Tibial nerve (tissue), 4 donors: Measurements from ENCODE around the gene KRT75. TPM values are rescaled to one million over a fixed set of nuclear protein-coding genes. Genes with fewer than 3 reads are reported as not detected.

Experiments
- DNase-seq, 2 donors: peaks; one replicate each; pipeline ENCODE4 v3.0.0-alpha.2; 2019; ENCODE audit warnings: low spot score in 2 of 2
- H3K27ac ChIP-seq, 4 donors: fragments of 200-600 bp; sonication (generic) in 3 of 4; one replicate each; pipeline ENCODE4 v1.5.1; 2017 to 2019; ENCODE audit warnings: mild to moderate bottlenecking in 1 of 4
- H3K27me3 ChIP-seq, 2 donors: fragments of 200-600 bp; sonication (generic) in 1 of 2; one replicate each; pipeline versions ENCODE4 v1.5.1 to v1.6.0; 2017 to 2019
- H3K36me3 ChIP-seq, 3 donors: fragments of 200-600 bp; sonication (generic); one replicate each; pipeline ENCODE4 v1.5.1; 2018 to 2019
- H3K4me1 ChIP-seq, 4 donors: fragments of 200-600 bp; sonication (generic) in 3 of 4; one replicate each; pipeline ENCODE4 v1.5.1; 2017 to 2019
- H3K4me3 ChIP-seq, 4 donors: fragments of 200-600 bp; sonication (generic) in 3 of 4; one replicate each; pipeline ENCODE4 v1.5.1; 2017 to 2019; ENCODE audit warnings: mild to moderate bottlenecking in 1 of 4, moderate library complexity in 1 of 4
- H3K9me3 ChIP-seq, 4 donors: fragments of 200-600 bp; sonication (generic) in 3 of 4; one replicate each; pipeline ENCODE4 v1.5.1; 2017 to 2019
- EP300 ChIP-seq, 2 donors: sonication (generic); formaldehyde crosslinking; IDR thresholded peaks; one replicate each; pipeline ENCODE4 v1.6.1; 2017; ENCODE audit warnings: antibody characterized with exemption in 2 of 2, mild to moderate bottlenecking in 1 of 2
- POLR2A ChIP-seq, 2 donors: fragments of 450-650 bp; IDR thresholded peaks; one replicate each; pipeline ENCODE4 v1.6.1; 2017; ENCODE audit warnings: antibody characterized with exemption in 2 of 2, mild to moderate bottlenecking in 2 of 2, moderate library complexity in 2 of 2
- WGBS, 2 donors: methylation state at CpG; one replicate each; pipeline ENCODE4 v1.1.5; 2018; 5-methylcytosine and 5-hydroxymethylcytosine counted together
- total RNA-seq, 4 donors: library from RNA; depleted of rRNA; stranded (reverse); fragments of >200 nt; gene quantifications; one replicate each; pipeline ENCODE4 v1.1.0, GENCODE V29; 2016
- TF ChIP-seq, protein P1 (sequence below), 5 experiments: fragments of 200-600 bp in 3 of 5; fragments of 450-650 bp in 2 of 5; sonication (generic) in 3 of 5; IDR thresholded peaks; one replicate each; pipeline ENCODE4 v1.5.1; 2016 to 2019; ENCODE audit warnings: antibody characterized with exemption in 5 of 5, mild to moderate bottlenecking in 3 of 5, moderate library complexity in 2 of 5

The KRT75 gene
- total RNA-seq, 4 donors from 2014 or later, result not detected

DNA sequence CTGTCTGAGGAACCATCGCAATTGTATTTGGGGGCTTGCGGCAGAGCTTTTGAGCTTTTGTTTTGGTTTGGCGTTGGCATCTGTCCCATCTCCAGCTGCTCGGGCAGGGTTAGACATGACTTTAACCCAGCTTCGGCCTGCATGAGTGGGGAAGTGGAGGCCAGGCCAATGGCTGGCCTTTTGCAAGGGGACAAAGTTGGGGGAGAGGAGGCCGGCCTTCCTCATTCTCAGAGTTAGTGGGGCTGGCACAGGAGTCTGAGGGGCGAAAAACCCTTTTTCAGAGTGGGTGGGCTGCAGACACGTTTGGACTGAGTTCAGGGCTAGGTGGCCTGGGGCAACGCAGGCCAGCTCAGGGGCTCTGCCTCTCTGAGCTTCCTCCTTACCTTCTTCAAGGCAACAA, 33.3 kb downstream of the KRT75 start:
- Histone ChIP-seq H3K4me3 (no peak overlapping the region), H3K27me3 (no peaks in the 10 kb centered on the region), H3K27ac (no peak overlapping the region), H3K36me3 (no peaks in the 10 kb centered on the region), H3K4me1 (no peaks in the 10 kb centered on the region), H3K9me3 (no peaks in the 10 kb centered on the region)
- TF ChIP-seq POLR2A (IDR thresholded peaks at IDR 0.05), result no peak
- TF ChIP-seq, protein P1, sequence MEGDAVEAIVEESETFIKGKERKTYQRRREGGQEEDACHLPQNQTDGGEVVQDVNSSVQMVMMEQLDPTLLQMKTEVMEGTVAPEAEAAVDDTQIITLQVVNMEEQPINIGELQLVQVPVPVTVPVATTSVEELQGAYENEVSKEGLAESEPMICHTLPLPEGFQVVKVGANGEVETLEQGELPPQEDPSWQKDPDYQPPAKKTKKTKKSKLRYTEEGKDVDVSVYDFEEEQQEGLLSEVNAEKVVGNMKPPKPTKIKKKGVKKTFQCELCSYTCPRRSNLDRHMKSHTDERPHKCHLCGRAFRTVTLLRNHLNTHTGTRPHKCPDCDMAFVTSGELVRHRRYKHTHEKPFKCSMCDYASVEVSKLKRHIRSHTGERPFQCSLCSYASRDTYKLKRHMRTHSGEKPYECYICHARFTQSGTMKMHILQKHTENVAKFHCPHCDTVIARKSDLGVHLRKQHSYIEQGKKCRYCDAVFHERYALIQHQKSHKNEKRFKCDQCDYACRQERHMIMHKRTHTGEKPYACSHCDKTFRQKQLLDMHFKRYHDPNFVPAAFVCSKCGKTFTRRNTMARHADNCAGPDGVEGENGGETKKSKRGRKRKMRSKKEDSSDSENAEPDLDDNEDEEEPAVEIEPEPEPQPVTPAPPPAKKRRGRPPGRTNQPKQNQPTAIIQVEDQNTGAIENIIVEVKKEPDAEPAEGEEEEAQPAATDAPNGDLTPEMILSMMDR (IDR thresholded peaks at IDR 0.05), result no peak
- TF ChIP-seq EP300 (IDR thresholded peaks at IDR 0.05), result no peak
- DNase-seq, result no peak
- WGBS, 2 donors, result 93 to 94% methylated on average over 9 of the region's 9 CpGs

GRCh38 chr12:52399756-52400155, 34.4 kb downstream of the KRT75 start:
- H3K9me3 ChIP-seq, result no peaks in the 10 kb centered on the region
- TF ChIP-seq EP300 (IDR thresholded peaks at IDR 0.05), result no peak
- no peak for TF ChIP-seq POLR2A (IDR thresholded peaks at IDR 0.05)
- TF ChIP-seq, protein P1 (IDR thresholded peaks at IDR 0.05), result no peak
- H3K27me3 ChIP-seq, result no peaks in the 10 kb centered on the region
- DNase-seq, result no peak
- WGBS, 2 donors, result 92 to 93% methylated on average over 16 of the region's 16 CpGs
- no peak overlapping the region for H3K27ac ChIP-seq
- no peak overlapping the region for H3K4me3 ChIP-seq
- H3K4me1 ChIP-seq, result no peaks in the 10 kb centered on the region
- no peaks in the 10 kb centered on the region for H3K36me3 ChIP-seq

DNA sequence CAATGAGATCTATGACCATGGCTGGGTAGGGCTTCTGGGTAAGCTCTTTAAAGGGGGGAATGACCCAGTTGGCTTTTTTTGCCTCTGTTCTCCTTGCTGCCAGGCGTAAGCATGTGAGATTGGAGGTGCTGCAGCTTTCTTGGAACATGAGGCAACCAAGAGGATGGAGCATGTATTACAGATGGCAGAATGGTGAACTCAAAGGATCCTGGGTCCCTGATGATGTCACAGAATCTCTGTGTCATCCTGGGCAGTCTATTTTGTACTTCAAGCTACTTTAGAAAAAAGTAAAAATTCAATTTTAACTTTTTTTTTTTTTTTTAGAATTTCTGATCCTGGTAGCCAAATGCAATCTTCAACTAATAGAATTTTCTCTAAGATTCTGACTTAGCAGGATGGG, 36.0 kb downstream of the KRT75 start:
- TF ChIP-seq, protein P1 (IDR thresholded peaks at IDR 0.05), result no peak
- TF ChIP-seq POLR2A (IDR thresholded peaks at IDR 0.05) (no peak), EP300 (IDR thresholded peaks at IDR 0.05) (no peak)
- Histone ChIP-seq H3K4me3 (no peak overlapping the region), H3K4me1 (no peaks in the 10 kb centered on the region), H3K9me3 (no peaks in the 10 kb centered on the region), H3K27me3 (no peaks in the 10 kb centered on the region), H3K27ac (no peak overlapping the region), H3K36me3 (no peaks in the 10 kb centered on the region)
- WGBS, 2 donors, result 90 to 94% methylated on average over 1 of the region's 1 CpG
- DNase-seq, result no peak

DNA sequence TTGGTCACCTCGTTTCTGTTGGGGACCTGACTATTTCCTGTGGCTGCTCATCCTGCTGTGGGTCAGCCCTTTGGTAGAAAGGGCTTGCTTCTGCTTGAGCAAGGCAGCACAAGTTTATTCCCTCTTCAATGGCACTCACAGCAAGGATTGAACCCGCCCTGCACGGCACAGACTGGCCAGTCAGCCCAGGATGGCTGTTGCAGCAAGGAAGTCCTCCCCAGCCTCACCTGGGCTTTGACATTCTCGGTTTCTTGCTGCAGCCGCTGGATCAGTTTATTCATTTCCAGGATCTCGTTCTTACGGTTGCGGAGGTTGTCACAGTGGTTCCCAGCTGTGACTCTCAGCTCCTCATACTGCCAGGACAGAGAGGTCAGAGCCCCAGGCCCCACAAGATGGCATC, 37.5 kb downstream of the KRT75 start:
- 83% methylated on average over 8 of the region's 8 CpGs for WGBS, 2 donors
- TF ChIP-seq EP300 (IDR thresholded peaks at IDR 0.05) (no peak), POLR2A (IDR thresholded peaks at IDR 0.05) (no peak)
- TF ChIP-seq, protein P1 (IDR thresholded peaks at IDR 0.05), result no peak
- Histone ChIP-seq H3K27me3 (no peaks in the 10 kb centered on the region), H3K9me3 (no peaks in the 10 kb centered on the region), H3K4me1 (peaks cover 0 to 2% (median 0%) of the 10 kb centered on the region in 4 donors), H3K4me3 (no peak overlapping the region), H3K36me3 (no peaks in the 10 kb centered on the region), H3K27ac (no peak overlapping the region)
- DNase-seq, result no peak

GRCh38 chr12:52395761-52396434, 38.3 kb downstream of the KRT75 start:
- peak; percentile 44 to 53 for DNase-seq

More at GRCh38 chr12:52395761-52396434, 38.3 kb downstream of the KRT75 start:
- no peaks in the 10 kb centered on the region for H3K27me3 ChIP-seq
- TF ChIP-seq EP300 (IDR thresholded peaks at IDR 0.05), result no peak
- TF ChIP-seq, protein P1 (IDR thresholded peaks at IDR 0.05), result peak in 2 of 5 experiments; percentile 3 to 11
- peaks cover 0 to 5% (median 0%) of the 10 kb centered on the region in 4 donors for H3K4me1 ChIP-seq
- no peak overlapping the region for H3K4me3 ChIP-seq
- 63 to 68% methylated on average over 20 of the region's 20 CpGs for WGBS, 2 donors
- no peaks in the 10 kb centered on the region for H3K9me3 ChIP-seq
- no peak overlapping the region for H3K27ac ChIP-seq
- H3K36me3 ChIP-seq, result no peaks in the 10 kb centered on the region
